ENCODE measurements around the gene ZNF821. TPM values are rescaled to one million over a fixed set of nuclear protein-coding genes. Genes with fewer than 3 reads are reported as not detected.

ZNF821 gene
- total RNA-seq, 1 experiment from 2014 or later = 5.4 TPM

DNA sequence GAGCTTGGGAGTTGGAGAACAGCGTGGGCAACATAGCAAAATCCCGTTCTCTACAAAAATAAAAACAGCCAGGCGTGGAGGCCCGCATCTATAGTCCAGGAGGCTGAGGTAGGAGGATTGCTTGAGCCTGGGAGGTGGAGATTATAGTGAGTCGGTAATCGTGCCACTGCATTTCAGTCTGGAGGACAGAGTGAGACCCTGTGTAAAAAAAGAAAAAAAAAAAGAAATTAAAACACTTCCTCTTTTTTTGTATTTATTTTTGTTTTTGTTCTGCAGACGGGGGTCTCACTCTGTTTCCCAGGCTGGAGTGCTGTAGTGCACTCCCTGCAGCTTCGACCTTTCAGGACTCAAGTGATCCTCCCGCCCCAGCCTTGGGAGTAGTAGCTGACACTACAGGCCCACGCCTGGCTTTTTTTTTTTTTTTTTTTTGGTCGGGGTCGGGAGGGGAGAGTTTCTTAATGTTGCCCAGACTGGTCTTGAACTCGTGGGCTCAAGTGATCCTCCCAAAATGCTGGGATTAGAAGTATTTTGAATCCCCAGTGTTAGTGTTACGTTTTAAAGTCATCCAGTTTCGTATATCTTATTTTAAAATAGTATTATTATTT, 12.9 kb upstream of the ZNF821 start:
- Histone ChIP-seq H3K79me2 (ENCODE audit: low read length) (peaks cover 66% of the 10 kb centered on the region), H3K36me3 (ENCODE audit: low read depth, low read length) (no peaks in the 10 kb centered on the region), H3K4me3 (ENCODE audit: low read length) (peak overlapping the region; percentile 100), H4K20me1 (ENCODE audit: low read length) (peaks cover 31% of the 10 kb centered on the region; the same call in 1 of the 2 replicates), H3K27me3 (ENCODE audit: low read length) (no peaks in the 10 kb centered on the region), H3K4me2 (ENCODE audit: low read length) (peak overlapping the region; percentile 98), H3F3A (ENCODE audit: low read length, unreplicated experiment) (no peaks in the 10 kb centered on the region), H3K9me2 (replicated peaks; ENCODE audit: low read length) (no peaks in the 10 kb centered on the region), H2AFZ (ENCODE audit: low read length) (no peak overlapping the region), H3K9me3 (ENCODE audit: low read length) (no peaks in the 10 kb centered on the region), H3K4me1 (ENCODE audit: insufficient read depth, low read length) (peaks cover 9% of the 10 kb centered on the region; the same call in 1 of the 2 replicates), H3K9ac (ENCODE audit: low read length) (peak overlapping the region; percentile 98), H3K27ac (ENCODE audit: low read length) (no peak overlapping the region)
- ChIA-PET CTCF (interaction anchor here (0.7 kb wide), 1 partner anchor 24 kb away, joined by 13 read pairs; no protein-coding TSS in a partner anchor), POLR2A (ENCODE audit: unreplicated experiment) (no interaction called here)
- intact Hi-C loops (cut with micrococcal nuclease) = no loop called here
- DNase-seq = no peak
- ATAC-seq = no peak
- TF ChIP-seq, protein P1, sequence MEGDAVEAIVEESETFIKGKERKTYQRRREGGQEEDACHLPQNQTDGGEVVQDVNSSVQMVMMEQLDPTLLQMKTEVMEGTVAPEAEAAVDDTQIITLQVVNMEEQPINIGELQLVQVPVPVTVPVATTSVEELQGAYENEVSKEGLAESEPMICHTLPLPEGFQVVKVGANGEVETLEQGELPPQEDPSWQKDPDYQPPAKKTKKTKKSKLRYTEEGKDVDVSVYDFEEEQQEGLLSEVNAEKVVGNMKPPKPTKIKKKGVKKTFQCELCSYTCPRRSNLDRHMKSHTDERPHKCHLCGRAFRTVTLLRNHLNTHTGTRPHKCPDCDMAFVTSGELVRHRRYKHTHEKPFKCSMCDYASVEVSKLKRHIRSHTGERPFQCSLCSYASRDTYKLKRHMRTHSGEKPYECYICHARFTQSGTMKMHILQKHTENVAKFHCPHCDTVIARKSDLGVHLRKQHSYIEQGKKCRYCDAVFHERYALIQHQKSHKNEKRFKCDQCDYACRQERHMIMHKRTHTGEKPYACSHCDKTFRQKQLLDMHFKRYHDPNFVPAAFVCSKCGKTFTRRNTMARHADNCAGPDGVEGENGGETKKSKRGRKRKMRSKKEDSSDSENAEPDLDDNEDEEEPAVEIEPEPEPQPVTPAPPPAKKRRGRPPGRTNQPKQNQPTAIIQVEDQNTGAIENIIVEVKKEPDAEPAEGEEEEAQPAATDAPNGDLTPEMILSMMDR (conservative IDR thresholded peaks at IDR 0.05; ENCODE audit: low read depth, low read length) = no peak
- TF ChIP-seq EZH2phosphoT487 (IDR thresholded peaks at IDR 0.05; ENCODE audit: borderline replicate concordance, low read length) (no peak), EZH2 (IDR thresholded peaks at IDR 0.05; ENCODE audit: low read length, unreplicated experiment) (no peak)
- no TSS peak for BruUV-seq (replicated peaks)

DNA sequence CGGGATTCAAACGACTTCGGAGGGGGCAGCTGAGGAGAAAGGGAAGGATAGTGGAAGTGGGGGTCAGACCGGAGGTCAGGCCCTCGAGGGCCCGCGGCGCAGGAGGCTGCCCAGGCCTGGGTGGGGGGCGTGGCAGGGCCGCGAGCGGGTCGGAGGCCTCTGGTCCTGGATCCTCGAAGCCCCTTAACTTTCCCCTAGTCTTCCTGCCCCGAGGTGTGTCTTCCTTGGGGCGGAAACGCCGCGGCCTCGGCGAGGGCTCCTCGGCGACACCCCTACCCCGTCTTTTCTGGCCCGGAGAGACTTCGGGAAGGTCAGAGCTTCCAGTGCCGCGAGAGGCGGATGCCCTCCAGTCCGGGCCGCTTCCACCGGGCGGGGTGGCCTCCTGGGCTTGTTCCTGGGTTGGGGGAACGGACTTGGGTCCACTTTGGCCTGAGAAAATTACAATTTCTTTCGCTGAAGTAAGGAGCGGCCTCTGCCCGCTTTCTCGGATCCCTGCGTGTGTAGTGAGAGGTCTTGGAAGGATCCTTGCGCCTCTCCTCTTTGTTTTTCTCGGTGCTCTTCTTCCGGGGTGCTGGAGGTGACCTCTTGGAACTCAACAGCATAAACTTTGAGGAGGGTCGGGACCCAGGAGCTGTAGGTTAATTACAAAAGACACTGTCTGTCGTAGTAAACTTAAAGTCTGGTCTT, 11.8 kb upstream of the ZNF821 start:
- no peaks in the 10 kb centered on the region for H3K9me3 ChIP-seq (ENCODE audit: low read length)
- no peaks in the 10 kb centered on the region for H3K27me3 ChIP-seq (ENCODE audit: low read length)
- H3K9ac ChIP-seq (ENCODE audit: low read length) = peak overlapping the region; percentile 98
- H3K4me1 ChIP-seq (ENCODE audit: insufficient read depth, low read length) = peaks cover 13% of the 10 kb centered on the region; the same call in 1 of the 2 replicates
- ATAC-seq (peak; percentile 5; the same call in 1 of the 2 replicates), DNase-seq (peak; percentile 9)
- ChIA-PET POLR2A (ENCODE audit: unreplicated experiment) (interaction anchor here (0.5 kb wide), 1 partner anchor 12 kb away, joined by 6 read pairs; no protein-coding TSS in a partner anchor), CTCF (no interaction called here)
- BruUV-seq (replicated peaks) = TSS peak; percentile 45
- intact Hi-C loops (cut with micrococcal nuclease) = no loop called here
- H3F3A ChIP-seq (ENCODE audit: low read length, unreplicated experiment) = no peaks in the 10 kb centered on the region
- TF ChIP-seq, protein P1 (conservative IDR thresholded peaks at IDR 0.05; ENCODE audit: low read depth, low read length) = no peak
- TF ChIP-seq EZH2 (IDR thresholded peaks at IDR 0.05; ENCODE audit: low read length, unreplicated experiment) = no peak
- TF ChIP-seq EZH2phosphoT487 (IDR thresholded peaks at IDR 0.05; ENCODE audit: borderline replicate concordance, low read length) = no peak
- H3K36me3 ChIP-seq (ENCODE audit: low read depth, low read length) = no peaks in the 10 kb centered on the region
- peak overlapping the region; percentile 81 for H2AFZ ChIP-seq (ENCODE audit: low read length)
- peak overlapping the region; percentile 98 for H3K4me2 ChIP-seq (ENCODE audit: low read length)
- H3K4me3 ChIP-seq (ENCODE audit: low read length) = peak overlapping the region; percentile 100
- H4K20me1 ChIP-seq (ENCODE audit: low read length) = peaks cover 27% of the 10 kb centered on the region; the same call in 1 of the 2 replicates
- H3K79me2 ChIP-seq (ENCODE audit: low read length) = peaks cover 55% of the 10 kb centered on the region
- peak overlapping the region; percentile 82 for H3K27ac ChIP-seq (ENCODE audit: low read length)
- no peaks in the 10 kb centered on the region for H3K9me2 ChIP-seq (replicated peaks; ENCODE audit: low read length)
